MCF 10A (cell line): ENCODE results near the gene FAAP100. TPM values are rescaled to one million over a fixed set of nuclear protein-coding genes. Genes with fewer than 3 reads are reported as not detected.
A peak's percentile ranks its signal among the peaks of the same experiment; 100 is the strongest.

Experiments
- BruUV-seq: library from RNA; stranded (reverse); fragments of 400-500 nt; replicated peaks from 2 replicates; lab custom pipeline; 2021; lab: Mats Ljungman, UMichigan
- CTCF ChIA-PET: fragments of 300-600 bp; sonication (Branson Sonifier 250); formaldehyde crosslinking; extraction: SDS; loops from one replicate; lab custom pipeline; 2021; ENCODE audit warnings: antibody characterized with exemption, inconsistent platforms; lab: Yijun Ruan, JAX
- POLR2A ChIA-PET: fragments of 300-600, 350-650 bp; sonication (Branson Sonifier 250); formaldehyde crosslinking; extraction: SDS; loops from one replicate; lab custom pipeline; 2020; ENCODE audit warnings: antibody characterized with exemption, inconsistent platforms; lab: Yijun Ruan, JAX
- DNase-seq: peaks from one replicate; pipeline ENCODE4 v3.0.0-alpha.2; 2018; ENCODE audit not compliant: unreplicated experiment
- H3K27ac Mint-ChIP-seq: one replicate; pipeline ENCODE4 v1.8.0; 2022; ENCODE audit warnings: mild to moderate bottlenecking, low read depth, mixed read lengths; ENCODE audit not compliant: unreplicated experiment
- H3K27me3 Mint-ChIP-seq: one replicate; pipeline ENCODE4 v1.8.0; 2022; ENCODE audit warnings: mixed read lengths; ENCODE audit not compliant: insufficient read depth, unreplicated experiment
- H3K36me3 Mint-ChIP-seq: one replicate; pipeline ENCODE4 v1.8.0; 2022; ENCODE audit warnings: mild to moderate bottlenecking, moderate library complexity, mixed read lengths; ENCODE audit not compliant: insufficient read depth, unreplicated experiment
- H3K4me1 Mint-ChIP-seq: one replicate; pipeline ENCODE4 v1.8.0; 2022; ENCODE audit warnings: mixed read lengths; ENCODE audit not compliant: insufficient read depth, unreplicated experiment
- H3K4me3 Mint-ChIP-seq: one replicate; pipeline ENCODE4 v1.8.0; 2022; ENCODE audit warnings: mild to moderate bottlenecking, moderate library complexity, mixed read lengths; ENCODE audit not compliant: unreplicated experiment
- H3K9me3 Mint-ChIP-seq: one replicate; pipeline ENCODE4 v1.8.0; 2022; ENCODE audit warnings: mixed read lengths; ENCODE audit not compliant: unreplicated experiment
- intact Hi-C: fragments of 100-400 bp; cut with micrococcal nuclease; formaldehyde crosslinking; loops from 2 replicates; pipeline ENCODE4 v1.14.1; 2022
- total RNA-seq: library from RNA; stranded (reverse); gene quantifications from 2 replicates; pipeline ENCODE4 v1.2.3, GENCODE V29; 2022
- TF ChIP-seq, protein P1 (sequence below): fragments of 200-600 bp; IDR thresholded peaks from one replicate; pipeline ENCODE4 v1.8.0; 2022; ENCODE audit warnings: antibody characterized with exemption, mild to moderate bottlenecking; ENCODE audit not compliant: unreplicated experiment

The FAAP100 gene
- total RNA-seq, 1 experiment from 2014 or later, result 32.5 TPM

DNA sequence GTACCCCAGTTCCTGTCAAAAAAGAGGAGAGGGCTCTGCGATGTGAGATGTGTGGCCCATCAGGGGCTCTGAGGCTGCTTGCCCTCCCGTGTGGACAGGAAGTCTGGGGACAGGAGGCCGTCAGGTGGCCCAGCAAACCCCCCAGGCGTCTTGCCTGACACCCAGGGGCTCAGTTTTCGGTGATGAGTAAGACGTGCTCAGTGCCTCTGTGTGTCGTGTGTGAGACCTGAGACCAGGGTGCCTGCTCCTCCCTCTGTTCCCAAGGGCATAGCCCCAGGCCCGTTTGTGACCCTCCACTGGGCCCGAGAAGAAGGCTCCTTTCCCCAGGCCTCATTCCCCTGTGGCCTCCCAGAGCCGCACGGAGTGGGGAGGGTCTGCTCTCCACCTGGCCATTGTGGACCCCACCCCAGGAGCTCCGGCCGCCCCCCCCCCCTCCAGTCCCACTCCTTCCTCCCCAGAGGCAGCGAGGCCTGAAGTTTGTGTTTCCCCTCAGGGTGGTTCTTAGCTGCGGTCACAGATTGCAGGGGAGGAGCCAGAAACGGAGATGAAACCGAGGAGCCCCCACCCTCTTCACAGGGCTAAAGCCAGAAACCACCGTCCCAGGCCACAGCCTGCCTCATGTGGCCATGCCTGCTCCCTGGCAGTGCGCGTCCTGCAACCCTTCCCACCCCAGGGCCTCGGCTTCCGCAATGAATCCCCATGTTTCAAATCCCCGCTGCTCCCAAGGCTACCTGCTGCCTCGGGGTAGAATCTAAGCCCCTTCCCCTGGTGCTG, 34.6 kb downstream of the FAAP100 start:
- Mint-ChIP-seq H3K4me1 (no peaks in the 10 kb centered on the region), H3K36me3 (peaks cover 10% of the 10 kb centered on the region), H3K27ac (no peak overlapping the region), H3K4me3 (peak overlapping the region; percentile 55), H3K9me3 (no peaks in the 10 kb centered on the region), H3K27me3 (no peaks in the 10 kb centered on the region)
- POLR2A ChIA-PET, result interaction anchor here (1.0 to 2.4 kb wide), 4 partner anchors 9 to 119 kb away, joined by 3 to 14 read pairs (median 11); partner anchors contain the start of genes FAAP100, NPLOC4 and TSPAN10
- CTCF ChIA-PET, result interaction anchor here (0.6 to 1.7 kb wide), 2 partner anchors 83 to 250 kb away, joined by 4 to 12 read pairs; no protein-coding TSS in a partner anchor
- TF ChIP-seq, protein P1, sequence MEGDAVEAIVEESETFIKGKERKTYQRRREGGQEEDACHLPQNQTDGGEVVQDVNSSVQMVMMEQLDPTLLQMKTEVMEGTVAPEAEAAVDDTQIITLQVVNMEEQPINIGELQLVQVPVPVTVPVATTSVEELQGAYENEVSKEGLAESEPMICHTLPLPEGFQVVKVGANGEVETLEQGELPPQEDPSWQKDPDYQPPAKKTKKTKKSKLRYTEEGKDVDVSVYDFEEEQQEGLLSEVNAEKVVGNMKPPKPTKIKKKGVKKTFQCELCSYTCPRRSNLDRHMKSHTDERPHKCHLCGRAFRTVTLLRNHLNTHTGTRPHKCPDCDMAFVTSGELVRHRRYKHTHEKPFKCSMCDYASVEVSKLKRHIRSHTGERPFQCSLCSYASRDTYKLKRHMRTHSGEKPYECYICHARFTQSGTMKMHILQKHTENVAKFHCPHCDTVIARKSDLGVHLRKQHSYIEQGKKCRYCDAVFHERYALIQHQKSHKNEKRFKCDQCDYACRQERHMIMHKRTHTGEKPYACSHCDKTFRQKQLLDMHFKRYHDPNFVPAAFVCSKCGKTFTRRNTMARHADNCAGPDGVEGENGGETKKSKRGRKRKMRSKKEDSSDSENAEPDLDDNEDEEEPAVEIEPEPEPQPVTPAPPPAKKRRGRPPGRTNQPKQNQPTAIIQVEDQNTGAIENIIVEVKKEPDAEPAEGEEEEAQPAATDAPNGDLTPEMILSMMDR, result no peak
- no peak for DNase-seq
- intact Hi-C loops, result loop anchor here (2.0 kb wide), 1 partner anchor 35 kb away; the partner anchor contains the start of gene FAAP100
- no TSS peak for BruUV-seq

DNA sequence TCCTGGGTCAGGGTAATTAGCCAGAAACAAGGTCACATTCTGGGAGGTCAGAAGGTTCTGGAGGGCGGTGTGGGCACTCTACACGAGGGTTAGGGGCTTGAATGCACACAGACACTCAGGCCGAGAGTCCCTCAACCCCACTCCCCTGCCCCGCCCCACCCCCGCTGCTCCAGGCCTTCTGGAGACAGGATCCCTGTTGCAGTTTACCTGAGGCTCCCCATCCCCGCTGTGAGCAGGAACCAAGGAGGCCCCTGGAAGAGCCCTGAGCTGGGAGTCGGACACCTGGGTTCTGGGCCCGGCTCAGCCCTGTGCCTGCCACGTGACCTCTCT, 35.2 kb downstream of the FAAP100 start:
- H3K27ac Mint-ChIP-seq, result no peak overlapping the region
- intact Hi-C loops, result no loop called here
- TF ChIP-seq, protein P1, result no peak
- H3K27me3 Mint-ChIP-seq, result no peaks in the 10 kb centered on the region
- ChIA-PET CTCF (no interaction called here), POLR2A (no interaction called here)
- DNase-seq, result no peak
- no peaks in the 10 kb centered on the region for H3K4me1 Mint-ChIP-seq
- no peaks in the 10 kb centered on the region for H3K9me3 Mint-ChIP-seq
- H3K36me3 Mint-ChIP-seq, result peaks cover 16% of the 10 kb centered on the region
- H3K4me3 Mint-ChIP-seq, result peak overlapping the region; percentile 92
- no TSS peak for BruUV-seq

DNA sequence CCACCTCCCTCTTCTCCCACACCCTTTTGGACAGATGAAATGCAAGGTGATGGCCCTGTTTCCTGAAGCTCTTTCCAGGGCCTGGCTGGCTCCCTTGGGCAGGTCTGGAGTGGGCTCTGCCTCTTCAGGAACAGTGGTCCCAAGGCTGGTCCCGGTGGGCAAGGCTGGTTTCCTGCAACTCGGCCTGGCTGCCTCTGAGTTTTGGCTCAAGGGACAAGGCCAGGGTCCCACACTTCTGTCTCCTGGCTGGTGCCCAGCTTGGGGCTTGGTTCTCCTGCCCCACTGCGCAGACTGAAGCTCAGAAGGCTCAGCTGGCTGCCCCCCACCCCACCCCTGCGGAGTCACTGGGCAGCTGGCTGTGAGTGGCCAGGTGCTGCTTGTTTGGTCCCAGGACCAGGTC, 35.7 kb downstream of the FAAP100 start:
- Mint-ChIP-seq H3K27ac (no peak overlapping the region), H3K4me1 (peaks cover 4% of the 10 kb centered on the region), H3K9me3 (no peaks in the 10 kb centered on the region), H3K4me3 (peak overlapping the region; percentile 92), H3K36me3 (peaks cover 21% of the 10 kb centered on the region), H3K27me3 (no peaks in the 10 kb centered on the region)
- DNase-seq, result no peak
- TF ChIP-seq, protein P1, result no peak
- CTCF ChIA-PET, result no interaction called here
- BruUV-seq, result no TSS peak
- intact Hi-C loops, result no loop called here
- POLR2A ChIA-PET, result interaction anchor here (0.6 kb wide), 1 partner anchor 368 kb away, joined by 3 read pairs; no protein-coding TSS in a partner anchor

DNA sequence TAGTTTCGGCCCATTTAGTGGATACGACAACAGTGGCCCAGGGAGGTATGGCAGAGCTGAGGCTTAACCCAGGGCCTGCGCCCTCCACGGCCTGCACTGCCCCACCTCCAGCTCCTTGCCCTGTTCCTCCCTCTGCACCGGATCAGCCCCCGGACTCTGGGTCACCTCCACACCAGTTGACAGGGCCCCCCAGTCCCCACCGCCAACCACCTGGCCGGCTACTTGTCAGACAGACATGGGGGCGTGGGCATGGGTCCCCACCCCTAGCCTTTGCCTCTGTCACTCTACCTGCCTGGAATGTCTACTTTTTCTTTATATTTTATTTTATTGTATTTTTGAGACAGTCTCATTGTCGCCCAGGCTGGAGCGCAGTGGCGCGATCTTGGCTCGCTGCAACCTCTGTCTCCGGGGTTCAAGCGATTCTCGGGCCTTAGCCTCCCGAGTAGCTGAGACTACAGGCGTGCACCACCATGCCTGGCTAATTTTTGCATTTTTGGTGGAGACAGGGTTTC, 36.6 kb downstream of the FAAP100 start:
- Mint-ChIP-seq H3K9me3 (no peaks in the 10 kb centered on the region), H3K36me3 (peaks cover 30% of the 10 kb centered on the region), H3K27me3 (no peaks in the 10 kb centered on the region), H3K4me3 (peak overlapping the region; percentile 92), H3K4me1 (peaks cover 8% of the 10 kb centered on the region), H3K27ac (peak overlapping the region; percentile 82)
- intact Hi-C loops, result no loop called here
- DNase-seq, result no peak
- BruUV-seq, result no TSS peak
- POLR2A ChIA-PET, result interaction anchor here (0.6 to 1.9 kb wide), 7 partner anchors 37 to 367 kb away, joined by 3 to 25 read pairs (median 4); partner anchors contain the start of genes ARL16, BAHCC1, FAAP100 and HGS
- TF ChIP-seq, protein P1, result no peak
- CTCF ChIA-PET, result interaction anchor here (0.5 kb wide), 1 partner anchor 62 kb away, joined by 3 read pairs; no protein-coding TSS in a partner anchor
